WTC11 (cell line): ENCODE data around the gene COL27A1. TPM values are rescaled to one million over a fixed set of nuclear protein-coding genes. Genes with fewer than 3 reads are reported as not detected.

Source experiments
- ATAC-seq: fragments of 200-7000 bp; cut with Tn5 transposase; 2 replicates; pipeline ENCODE4 v1.10.0; 2021; ENCODE audit warnings: mild to moderate bottlenecking, moderate library complexity
- CTCF ChIA-PET: fragments of 300-600 bp; sonication (Branson Sonifier 250); formaldehyde crosslinking; loops from one replicate; lab custom pipeline; 2021; ENCODE audit warnings: antibody characterized with exemption; lab: Charles Lee
- POLR2A ChIA-PET: fragments of 350-600 bp; sonication (Branson Sonifier 250); formaldehyde crosslinking; loops from one replicate; lab custom pipeline; 2021; ENCODE audit warnings: antibody characterized with exemption; lab: Charles Lee
- DNase-seq: peaks from one replicate; pipeline ENCODE4 v3.0.0; 2021; ENCODE audit warnings: low spot score
- H3K27ac Mint-ChIP-seq: 2 replicates; pipeline ENCODE4 v1.8.0; 2021; ENCODE audit warnings: mixed read lengths
- H3K27me3 Mint-ChIP-seq: 2 replicates; pipeline ENCODE4 v1.8.0; 2021; ENCODE audit warnings: low read depth, mild to moderate bottlenecking, moderate library complexity, mixed read lengths
- H3K36me3 Mint-ChIP-seq: 2 replicates; pipeline ENCODE4 v1.8.0; 2021; ENCODE audit warnings: mixed read lengths
- H3K4me1 Mint-ChIP-seq: 2 replicates; pipeline ENCODE4 v1.8.0; 2022; ENCODE audit warnings: mixed read lengths
- H3K4me3 Mint-ChIP-seq: 2 replicates; pipeline ENCODE4 v1.8.0; 2021; ENCODE audit warnings: mild to moderate bottlenecking, moderate library complexity, mixed read lengths
- H3K9me3 Mint-ChIP-seq: 2 replicates; pipeline ENCODE4 v1.8.0; 2021; ENCODE audit warnings: mixed read lengths
- ATF6 ChIP-seq: sonication (generic); formaldehyde crosslinking; IDR thresholded peaks from 2 replicates; pipeline ENCODE4 v1.8.1; 2023; ENCODE audit warnings: mild to moderate bottlenecking, missing genetic modification reagents
- CREB1 ChIP-seq: sonication (generic); formaldehyde crosslinking; IDR thresholded peaks from 2 replicates; pipeline ENCODE4 v1.8.0; 2023; ENCODE audit warnings: mild to moderate bottlenecking, missing genetic modification reagents
- GABPB1 ChIP-seq: sonication (generic); formaldehyde crosslinking; IDR thresholded peaks from 2 replicates; pipeline ENCODE4 v1.8.1; 2023; ENCODE audit warnings: mild to moderate bottlenecking, missing genetic modification reagents
- GRHL2 ChIP-seq: fragments of 250-450 bp; sonication (Bioruptor Pico); IDR thresholded peaks from 2 replicates; pipeline ENCODE4 v1.8.0; 2022; ENCODE audit warnings: mild to moderate bottlenecking, moderate library complexity; ENCODE audit not compliant: insufficient replicate concordance, severe bottlenecking
- JUN ChIP-seq: sonication (generic); formaldehyde crosslinking; IDR thresholded peaks from 2 replicates; pipeline ENCODE4 v1.8.0; 2023; ENCODE audit warnings: mild to moderate bottlenecking, missing genetic modification reagents
- MYBL2 ChIP-seq: sonication (generic); formaldehyde crosslinking; IDR thresholded peaks from 2 replicates; pipeline ENCODE4 v1.8.1; 2023; ENCODE audit warnings: mild to moderate bottlenecking, moderate library complexity, missing genetic modification reagents
- PREB ChIP-seq: sonication (generic); formaldehyde crosslinking; IDR thresholded peaks from 2 replicates; pipeline ENCODE4 v1.8.1; 2022; ENCODE audit warnings: mild to moderate bottlenecking, missing genetic modification reagents, moderate library complexity, borderline replicate concordance
- RELA ChIP-seq: sonication (generic); formaldehyde crosslinking; IDR thresholded peaks from 2 replicates; pipeline ENCODE4 v1.8.1; 2022; ENCODE audit warnings: missing genetic modification reagents, mild to moderate bottlenecking, borderline replicate concordance
- TEAD4 ChIP-seq: sonication (generic); formaldehyde crosslinking; IDR thresholded peaks from 2 replicates; pipeline ENCODE4 v1.8.0; 2022; ENCODE audit warnings: mild to moderate bottlenecking, missing genetic modification reagents
- ZBTB21 ChIP-seq: sonication (generic); formaldehyde crosslinking; IDR thresholded peaks from 2 replicates; pipeline ENCODE4 v1.8.1; 2023; ENCODE audit warnings: mild to moderate bottlenecking, missing genetic modification reagents, borderline replicate concordance
- ZMAT4 ChIP-seq: fragments of 250-450 bp; sonication (Bioruptor Pico); IDR thresholded peaks from 2 replicates; pipeline ENCODE4 v1.9.0; 2021; ENCODE audit warnings: mild to moderate bottlenecking
- ZNF138 ChIP-seq: sonication (generic); formaldehyde crosslinking; conservative IDR thresholded peaks from 2 replicates; pipeline ENCODE4 v1.8.1; 2022; ENCODE audit warnings: mild to moderate bottlenecking, moderate library complexity, missing genetic modification reagents
- ZNF396 ChIP-seq: fragments of 250-450 bp; sonication (Bioruptor Pico); IDR thresholded peaks from 2 replicates; pipeline ENCODE4 v1.8.0; 2021; ENCODE audit warnings: mild to moderate bottlenecking, moderate library complexity, borderline replicate concordance
- ZNF423 ChIP-seq: fragments of 250-450 bp; sonication (Bioruptor Pico); IDR thresholded peaks from 2 replicates; pipeline ENCODE4 v2.1.2; 2022; ENCODE audit warnings: mild to moderate bottlenecking, moderate library complexity
- ZNF425 ChIP-seq: fragments of 250-450 bp; sonication (Bioruptor Pico); conservative IDR thresholded peaks from 2 replicates; pipeline ENCODE4 v1.9.0; 2021; ENCODE audit warnings: mild to moderate bottlenecking
- ZNF671 ChIP-seq: fragments of 250-450 bp; sonication (Bioruptor Pico); IDR thresholded peaks from 2 replicates; pipeline ENCODE4 v1.8.0; 2021; ENCODE audit warnings: mild to moderate bottlenecking
- total RNA-seq: library from RNA; stranded (reverse); gene quantifications from 3 replicates; pipeline ENCODE4 v1.2.3, GENCODE V29; 2021

Gene COL27A1
- total RNA-seq, 1 experiment from 2014 or later: 47.5 TPM

- TF ChIP-seq ATF6 (CRISPR knock-in tag) (no peak), TEAD4 (CRISPR knock-in tag) (no peak), GRHL2 (CRISPR knock-in tag) (no peak)
Observed at GRCh38 chr9:114275246-114276004, 120.1 kb downstream of the COL27A1 start (continued).

- no peak overlapping the region for H3K4me3 Mint-ChIP-seq
Observed at GRCh38 chr9:114276908-114277821, 121.8 kb downstream of the COL27A1 start.

GRCh38 chr9:114278356-114278755, 123.0 kb downstream of the COL27A1 start:
- POLR2A ChIA-PET: no interaction called here
- DNase-seq: no peak
- no peak for TF ChIP-seq ZBTB21
- no peak for TF ChIP-seq RELA (CRISPR knock-in tag)
- TF ChIP-seq GABPB1 (CRISPR knock-in tag): no peak
- TF ChIP-seq ZNF423 (CRISPR knock-in tag): no peak
- TF ChIP-seq ZNF138 (CRISPR knock-in tag): no peak
- TF ChIP-seq MYBL2 (CRISPR knock-in tag): no peak
- TF ChIP-seq PREB: no peak
- TF ChIP-seq ATF6 (CRISPR knock-in tag): no peak
- TF ChIP-seq, all 79 proteins: peak for 0
- Mint-ChIP-seq H3K4me3 (no peak overlapping the region), H3K27me3 (no peaks in the 10 kb centered on the region), H3K9me3 (peaks cover 7% of the 10 kb centered on the region; the same call in 1 of the 2 replicates), H3K4me1 (no peaks in the 10 kb centered on the region), H3K36me3 (peaks cover 9% of the 10 kb centered on the region; the same call in 1 of the 2 replicates), H3K27ac (no peak overlapping the region)
- ATAC-seq: no peak
- CTCF ChIA-PET: no interaction called here

More at GRCh38 chr9:114276908-114277821, 121.8 kb downstream of the COL27A1 start:
- no peaks in the 10 kb centered on the region for H3K27me3 Mint-ChIP-seq
- peaks cover 9% of the 10 kb centered on the region; the same call in 1 of the 2 replicates for H3K36me3 Mint-ChIP-seq
- H3K27ac Mint-ChIP-seq: peak overlapping the region; percentile 26; the same call in 1 of the 2 replicates
- ChIA-PET CTCF (interaction anchor here (0.7 to 1.4 kb wide), 2 partner anchors 14 to 169 kb away, joined by 3 to 4 read pairs; no protein-coding TSS in a partner anchor), POLR2A (no interaction called here)
- ATAC-seq: no peak
- peaks cover 7% of the 10 kb centered on the region; the same call in 1 of the 2 replicates for H3K9me3 Mint-ChIP-seq
- no peaks in the 10 kb centered on the region for H3K4me1 Mint-ChIP-seq
- no peak for TF ChIP-seq ZNF425
- no peak for TF ChIP-seq ZNF671 (CRISPR knock-in tag)
- TF ChIP-seq ZNF396 (CRISPR knock-in tag): no peak
- TF ChIP-seq CREB1 (CRISPR knock-in tag): no peak
- no peak for TF ChIP-seq JUN (CRISPR knock-in tag)
- TF ChIP-seq ZMAT4 (CRISPR knock-in tag): no peak
- DNase-seq: peak; percentile 6
